G401 (cell line): Measurements from ENCODE around the gene PRKCE. TPM values are rescaled to one million over a fixed set of nuclear protein-coding genes. Genes with fewer than 3 reads are reported as not detected.

Source experiments
- DNase-seq: peaks from one replicate; pipeline ENCODE4 v3.0.0-alpha.2; 2015; ENCODE audit warnings: low spot score
- in situ Hi-C: cut with HindIII; loops from 2 replicates; pipeline ENCODE4 v1.10.0; 2016; ENCODE audit warnings: low sequenced_read_pairs, mixed read lengths
- total RNA-seq: library from RNA; depleted of rRNA; stranded (reverse); fragments of >200 nt; shearing (Covaris generic); gene quantifications from 2 replicates; pipeline ENCODE4 v1.2.3, GENCODE V29; 2014

Gene PRKCE
- total RNA-seq, 1 experiment from 2014 or later = 3.9 TPM

DNA sequence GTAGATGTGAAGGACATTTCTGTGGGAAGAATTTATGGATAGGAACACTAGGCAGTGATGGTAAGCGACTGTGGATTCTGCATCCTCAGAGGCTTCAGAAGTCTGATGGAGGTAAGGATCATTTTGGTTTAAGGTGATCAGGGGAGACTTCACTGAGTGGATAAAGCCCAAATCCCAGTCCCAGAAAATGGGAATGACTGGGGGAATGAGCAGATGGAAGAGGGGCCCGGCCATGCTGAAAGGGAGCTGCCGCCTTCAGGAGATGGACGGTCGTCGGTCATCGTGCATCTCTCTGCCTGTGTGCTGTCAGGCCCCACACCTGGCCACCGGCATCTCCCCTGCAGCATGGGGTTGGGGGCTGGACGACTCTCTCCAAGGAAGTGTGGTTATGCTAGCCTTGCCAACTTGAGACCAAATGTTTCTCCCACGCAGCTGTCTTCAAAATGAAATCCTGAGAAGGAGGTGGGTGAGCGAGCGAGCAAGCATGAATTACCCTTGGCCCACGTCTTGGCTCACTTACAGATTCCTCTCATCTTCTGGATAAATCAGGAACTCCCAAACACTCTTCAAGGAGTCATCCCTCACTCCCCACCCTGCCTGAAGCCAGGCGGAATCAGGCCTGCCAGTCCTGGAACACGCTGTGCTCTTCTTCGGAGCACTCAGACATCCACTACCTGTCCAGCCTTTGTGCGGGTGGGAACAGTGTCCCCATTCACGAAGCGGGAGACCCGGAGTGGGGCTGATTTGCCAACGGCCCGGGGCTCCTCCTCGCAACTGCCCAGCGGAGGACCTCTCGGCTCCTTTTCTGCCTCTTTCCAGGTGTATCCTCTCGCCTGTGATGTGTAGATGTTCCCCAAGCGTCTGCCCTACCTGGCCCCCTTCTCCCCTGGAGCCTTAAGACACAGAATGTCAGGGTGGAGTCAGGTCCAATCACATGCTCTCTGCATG, 85.6 kb downstream of the PRKCE start:
- in situ Hi-C loops = no loop called here
- DNase-seq = no peak

DNA sequence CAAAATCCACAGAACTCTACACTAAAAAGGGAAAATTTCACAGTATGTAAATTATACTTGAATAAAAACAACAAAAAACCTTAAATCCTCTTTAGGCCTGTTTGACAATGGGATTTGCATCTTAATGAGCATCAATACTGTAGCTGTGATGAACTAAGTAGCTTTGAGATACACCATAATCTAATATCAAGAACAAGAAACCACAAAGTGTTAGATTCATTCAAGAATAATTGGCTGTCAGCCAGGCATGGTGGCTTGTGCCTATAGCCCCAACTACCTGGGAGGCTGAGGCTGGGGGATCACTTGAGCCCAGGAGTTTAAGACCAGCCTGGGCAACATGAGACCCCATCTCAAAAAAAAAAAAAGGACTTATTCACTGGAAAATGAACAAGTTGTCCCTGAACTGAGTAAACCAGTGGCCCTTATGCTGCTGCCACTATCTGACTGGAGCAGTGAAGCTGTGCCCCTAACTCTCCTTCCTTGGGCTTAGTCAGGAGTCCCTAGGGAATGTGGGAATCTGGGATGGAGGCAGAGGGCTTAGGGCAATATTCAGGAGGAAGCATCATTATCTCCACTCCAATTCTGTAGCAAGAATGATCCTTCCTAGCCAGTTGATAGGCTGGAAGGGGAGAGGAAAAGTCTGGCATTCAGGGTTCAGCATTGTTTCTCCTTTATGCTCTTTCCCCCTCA, 88.5 kb downstream of the PRKCE start:
- in situ Hi-C loops = no loop called here
- DNase-seq = no peak

DNA sequence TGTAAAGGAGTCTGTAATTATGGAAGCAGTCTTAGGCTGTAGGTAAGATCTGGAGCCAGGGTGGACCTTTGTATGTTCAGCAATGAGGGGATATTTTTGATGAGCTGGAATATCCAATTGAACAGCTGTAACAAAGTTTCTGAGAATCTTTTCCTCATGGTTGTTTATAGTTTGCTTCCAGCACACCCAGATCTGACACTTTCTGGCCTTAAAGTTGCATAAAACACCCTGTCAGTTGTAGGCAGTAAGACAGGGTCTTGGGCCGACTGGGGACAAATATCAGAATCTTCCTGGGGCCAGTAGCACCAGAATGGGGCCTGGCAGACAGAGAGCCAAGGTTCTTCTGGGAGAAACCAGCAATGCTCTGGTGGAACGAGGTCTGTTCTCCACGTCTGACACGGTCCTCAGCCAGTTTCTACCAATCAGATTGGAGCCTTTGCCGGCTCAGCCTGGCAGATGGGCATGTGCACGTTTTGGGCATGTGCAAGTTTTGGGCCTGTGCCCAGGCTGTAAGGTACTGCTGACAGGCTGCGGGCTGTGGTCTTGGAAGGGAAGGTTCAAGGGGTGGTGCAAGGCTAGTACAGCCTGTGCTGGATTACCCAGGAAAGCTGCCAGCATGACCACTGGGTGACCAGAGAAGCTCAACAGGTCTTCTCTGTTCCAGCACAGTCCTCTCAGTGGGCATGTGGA, 89.8 kb downstream of the PRKCE start:
- in situ Hi-C loops = no loop called here
- peak; percentile 86 for DNase-seq

DNA sequence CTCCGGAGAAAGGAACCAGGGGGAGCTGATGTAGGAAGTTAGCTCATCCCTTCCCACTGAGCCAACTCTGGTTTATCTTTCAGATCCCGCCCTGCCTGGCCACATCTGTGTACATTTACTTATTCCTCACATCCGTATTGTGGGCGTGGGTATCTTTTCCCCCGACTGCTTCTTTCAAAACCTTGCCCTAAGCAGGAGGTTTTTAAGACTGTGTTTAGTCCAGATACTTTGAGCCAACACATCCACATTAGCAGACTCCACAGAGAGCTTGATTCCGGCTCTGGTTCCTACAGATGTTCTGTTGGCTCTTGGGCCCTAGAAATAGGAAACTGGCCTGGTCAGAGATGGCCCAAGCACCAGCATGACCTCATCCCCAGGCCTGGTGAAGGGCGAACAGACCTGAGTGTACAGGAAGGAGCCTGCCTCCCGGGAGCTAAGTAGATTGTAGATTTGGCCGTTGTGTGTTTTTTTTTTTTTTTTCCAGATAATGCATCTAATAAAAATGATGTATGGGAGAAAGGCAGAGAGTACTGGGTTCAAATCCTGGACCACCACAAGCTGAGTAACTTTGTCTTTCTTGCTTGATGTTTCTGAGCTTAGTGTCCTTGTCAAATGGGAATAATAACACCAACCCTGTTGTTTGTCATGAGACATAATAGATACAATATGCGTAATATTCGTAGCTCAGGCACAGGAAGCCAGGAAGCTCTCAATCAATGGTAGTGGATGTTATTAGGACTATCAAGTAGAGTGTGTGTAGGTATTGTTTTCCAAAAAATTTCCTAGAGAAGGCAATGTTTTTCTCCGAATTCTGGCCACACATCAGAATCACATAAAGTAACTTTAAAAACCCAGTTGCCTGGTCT, 92.3 kb downstream of the PRKCE start:
- DNase-seq = no peak
- in situ Hi-C loops = no loop called here

DNA sequence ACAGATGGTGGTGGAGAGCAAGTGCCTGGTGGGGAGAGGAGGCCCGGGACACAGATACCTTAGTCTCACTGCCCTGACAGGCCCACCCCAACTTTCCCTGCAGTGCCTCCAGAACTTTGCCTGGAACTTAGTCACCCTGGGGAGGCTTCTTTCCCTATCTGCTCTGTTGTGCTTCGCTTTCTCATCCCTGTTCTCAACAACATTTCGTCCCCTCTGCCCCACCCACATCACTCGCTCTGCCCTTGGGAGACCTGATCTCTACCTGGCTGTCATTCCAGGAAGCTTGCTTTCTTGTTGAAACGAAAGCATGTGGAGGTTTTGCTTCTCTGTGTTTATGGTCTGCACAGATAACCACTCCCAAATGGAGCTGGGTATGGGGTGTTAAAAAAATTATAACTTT, 93.8 kb downstream of the PRKCE start:
- in situ Hi-C loops = no loop called here
- DNase-seq = no peak

DNA sequence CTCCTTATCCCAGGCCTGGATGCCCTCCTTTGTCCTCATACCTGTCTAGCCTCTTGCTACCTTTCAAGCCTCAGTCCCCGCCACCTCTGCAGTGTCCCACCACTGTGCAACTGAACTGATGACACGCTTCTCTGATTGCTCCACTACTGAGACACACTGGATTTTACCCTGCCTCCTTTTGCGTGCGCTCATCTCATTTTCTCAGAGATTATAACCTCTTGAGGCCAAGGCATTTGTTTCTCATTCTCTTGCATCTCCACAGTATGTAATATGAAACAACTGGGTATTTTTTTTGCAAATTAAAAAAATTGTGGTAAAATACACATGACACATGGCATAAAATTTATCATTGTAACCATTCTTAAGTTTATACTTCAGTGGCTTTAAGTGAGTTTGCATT, 95.4 kb downstream of the PRKCE start:
- DNase-seq = no peak
- in situ Hi-C loops = no loop called here

DNA sequence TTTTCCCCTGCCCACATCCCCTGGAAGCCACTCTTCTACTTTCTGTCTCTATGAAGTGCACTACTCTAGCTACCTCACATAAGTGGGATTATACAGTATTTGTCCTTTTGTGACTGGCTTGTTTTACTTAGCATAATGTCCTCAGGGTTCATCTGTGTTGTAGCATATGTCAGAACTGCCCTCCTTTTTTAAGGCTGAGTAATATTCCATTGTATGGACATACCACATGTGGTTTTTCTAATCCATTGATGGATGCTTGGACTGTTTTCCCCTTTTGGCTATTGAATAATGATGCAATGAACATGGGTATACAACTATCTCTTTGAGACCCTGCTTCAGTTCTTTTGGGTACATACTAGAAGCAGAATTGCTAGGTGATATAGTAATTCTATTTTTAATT, 95.9 kb downstream of the PRKCE start:
- no peak for DNase-seq
- in situ Hi-C loops = no loop called here

DNA sequence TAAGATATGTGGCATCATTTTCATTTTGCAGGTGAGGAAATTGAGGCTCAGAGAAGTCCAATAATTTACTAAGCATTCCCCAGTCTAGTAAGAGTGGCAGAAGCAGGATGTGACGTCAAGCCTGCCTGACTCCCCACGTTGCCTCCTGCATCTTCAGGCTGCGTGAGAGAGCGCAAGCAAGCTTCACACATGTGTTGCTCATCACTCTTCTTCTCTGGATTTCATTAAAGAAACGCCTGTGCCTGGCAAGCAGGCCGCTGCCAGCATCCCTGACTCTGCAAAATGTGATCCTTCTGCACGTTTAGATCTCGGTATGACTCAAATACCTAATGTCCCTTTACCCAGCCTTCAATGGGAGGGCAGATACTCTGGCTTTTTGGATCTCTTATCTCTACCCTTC, 96.8 kb downstream of the PRKCE start:
- no peak for DNase-seq

DNA sequence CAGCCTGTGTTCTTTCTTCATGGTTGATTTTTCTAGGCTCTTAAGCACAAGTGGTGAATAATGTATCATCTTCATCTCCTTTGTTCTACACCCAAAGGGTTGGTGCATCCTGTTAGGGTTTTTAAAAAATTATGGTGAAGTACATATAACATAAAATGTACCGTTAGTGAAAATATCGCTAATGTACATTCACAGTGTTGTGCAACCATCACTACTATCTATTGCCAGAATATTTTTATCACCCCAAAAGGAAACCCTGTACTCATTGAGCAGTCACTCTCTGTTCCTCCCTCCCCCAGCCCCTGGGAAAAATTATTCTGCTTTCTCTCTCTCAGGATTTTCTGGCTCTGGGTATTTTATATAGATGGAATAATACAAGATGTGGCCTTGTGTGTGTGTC, 98.5 kb downstream of the PRKCE start:
- DNase-seq = no peak
- in situ Hi-C loops = no loop called here

More for the DNA sequence above, 96.8 kb downstream of the PRKCE start:
- in situ Hi-C loops = no loop called here

DNA sequence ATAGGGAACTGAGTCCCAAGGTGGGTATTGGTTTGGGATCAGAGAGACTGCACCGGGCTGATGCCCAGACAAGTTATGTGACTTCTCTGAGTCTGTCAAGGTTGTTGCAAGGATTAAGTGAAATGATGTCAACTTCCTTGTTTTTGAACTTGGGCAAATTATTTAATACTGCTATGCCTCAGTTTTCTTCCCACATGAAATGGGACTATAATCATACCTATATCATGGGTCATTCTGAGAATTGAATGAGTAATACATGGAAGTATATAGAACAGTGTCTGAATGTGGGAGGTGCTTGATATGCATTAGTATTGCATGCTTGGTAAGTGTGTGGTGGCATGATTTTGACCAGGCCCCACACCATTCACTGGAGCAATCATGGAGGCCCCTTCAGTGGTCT, 99.0 kb downstream of the PRKCE start:
- in situ Hi-C loops = no loop called here
- no peak for DNase-seq

DNA sequence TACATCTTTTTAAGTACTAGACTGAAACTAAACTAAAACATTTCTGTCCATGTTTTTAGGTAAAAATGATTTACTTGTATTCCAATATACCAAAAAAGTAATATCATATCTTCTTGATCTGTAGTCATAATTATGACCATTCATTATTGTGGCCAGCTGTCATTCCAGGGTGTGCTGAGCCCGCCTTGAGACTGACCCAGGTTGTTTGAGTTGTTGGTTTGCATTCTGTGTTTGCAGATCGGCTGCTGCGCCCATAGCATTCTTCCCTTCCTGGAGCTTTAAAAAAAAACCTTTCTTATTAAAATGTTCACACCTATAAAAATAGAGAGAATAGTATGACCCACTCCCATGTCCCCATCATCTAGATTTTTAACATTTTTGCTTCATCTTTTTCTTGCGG, 101.9 kb downstream of the PRKCE start:
- in situ Hi-C loops = no loop called here
- no peak for DNase-seq

DNA sequence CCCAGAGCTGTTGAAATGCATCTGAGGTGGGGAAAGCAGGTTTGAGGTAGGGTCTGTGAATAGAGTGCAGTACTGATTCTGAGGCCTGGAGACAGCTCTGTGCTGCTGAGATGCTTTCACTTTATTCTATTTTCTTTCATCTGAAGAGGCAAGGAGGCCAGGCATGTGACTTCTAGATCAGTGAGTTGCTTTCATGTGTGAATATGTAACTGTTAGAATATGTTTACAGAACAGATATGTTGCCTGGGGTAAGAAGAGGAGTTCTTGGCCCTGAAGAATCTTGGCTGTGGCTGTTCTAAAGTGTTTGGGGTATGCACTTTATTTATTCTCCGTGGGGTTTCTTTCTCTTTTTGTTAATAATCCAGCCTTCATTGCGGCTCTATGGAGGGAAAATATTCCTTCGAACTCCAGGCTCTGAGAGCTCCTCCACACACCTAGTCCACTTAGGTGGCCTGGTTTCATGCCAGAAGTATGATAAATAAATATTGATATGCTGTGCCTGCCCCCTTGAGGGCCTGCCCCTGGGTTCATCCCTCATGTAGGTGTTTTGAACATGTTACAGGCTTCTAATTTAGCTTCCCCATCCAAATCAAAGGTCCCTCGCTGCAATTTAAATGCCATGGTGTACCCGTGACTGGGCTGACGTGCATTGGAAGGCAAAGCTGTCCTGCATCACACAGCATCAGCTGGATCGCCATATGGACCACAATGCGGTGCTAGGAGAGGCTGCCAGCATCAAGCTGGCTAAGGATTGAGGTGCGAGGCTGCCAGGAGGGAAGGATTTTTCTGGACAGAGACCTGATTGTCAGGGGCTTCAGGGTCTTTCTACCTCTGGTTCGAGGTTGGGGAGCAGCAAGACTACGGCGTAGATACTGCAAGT, 102.9 kb downstream of the PRKCE start:
- in situ Hi-C loops = no loop called here
- DNase-seq = peak; percentile 89

DNA sequence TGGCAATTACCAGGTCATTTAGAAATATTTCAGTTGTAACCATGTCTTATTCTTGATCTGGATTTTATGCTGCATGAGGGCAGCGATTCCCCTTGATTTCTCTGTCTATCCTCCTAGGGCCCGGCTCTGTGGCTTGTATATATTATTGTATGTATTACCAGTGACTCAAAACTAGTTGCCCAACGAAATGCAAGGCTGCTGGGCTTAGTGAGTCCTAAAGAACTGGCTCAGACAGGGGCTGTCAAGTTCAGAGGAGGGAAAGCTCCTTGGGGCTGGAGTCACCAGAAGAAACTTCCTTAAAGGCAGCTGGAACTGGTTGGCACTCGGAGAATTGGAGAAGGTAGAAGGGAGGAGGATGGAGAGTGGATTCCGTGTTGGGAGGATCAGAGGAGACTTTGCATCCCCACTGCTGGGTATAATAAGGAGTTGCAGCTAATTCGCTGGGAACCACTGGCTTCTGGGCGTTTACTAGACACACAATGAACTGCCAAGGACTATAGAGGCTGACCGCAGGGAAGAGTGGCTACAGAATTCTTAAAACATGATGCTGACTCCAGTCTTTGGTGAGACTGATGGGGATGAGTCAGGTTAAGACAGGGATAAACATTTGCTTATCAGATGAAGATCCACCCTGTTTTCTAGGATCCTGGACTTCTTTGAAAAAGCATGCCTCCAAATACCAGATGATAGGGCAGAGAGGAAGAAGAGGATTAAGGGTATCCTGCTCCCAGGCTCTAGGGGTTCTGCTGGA, 104.3 kb downstream of the PRKCE start:
- in situ Hi-C loops = no loop called here
- DNase-seq = no peak

DNA sequence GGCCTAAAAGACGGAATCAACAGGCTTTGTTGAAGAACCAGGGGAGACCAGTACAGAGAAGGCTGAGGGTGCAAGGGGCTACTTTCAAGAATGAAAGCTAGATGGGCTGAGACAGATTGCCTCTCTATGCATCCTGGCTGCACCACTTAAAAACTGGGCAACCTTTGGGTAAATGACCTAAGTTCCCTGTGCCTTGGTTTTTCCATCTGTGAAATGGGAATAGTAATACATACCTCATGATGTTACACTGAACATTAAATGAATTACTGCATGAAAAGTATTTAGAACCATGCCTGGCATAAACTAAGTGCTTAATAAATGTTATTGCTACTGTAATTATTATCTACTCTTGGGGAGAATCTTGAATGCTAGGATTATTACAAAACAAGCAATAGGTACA, 106.5 kb downstream of the PRKCE start:
- in situ Hi-C loops = no loop called here
- DNase-seq = no peak

DNA sequence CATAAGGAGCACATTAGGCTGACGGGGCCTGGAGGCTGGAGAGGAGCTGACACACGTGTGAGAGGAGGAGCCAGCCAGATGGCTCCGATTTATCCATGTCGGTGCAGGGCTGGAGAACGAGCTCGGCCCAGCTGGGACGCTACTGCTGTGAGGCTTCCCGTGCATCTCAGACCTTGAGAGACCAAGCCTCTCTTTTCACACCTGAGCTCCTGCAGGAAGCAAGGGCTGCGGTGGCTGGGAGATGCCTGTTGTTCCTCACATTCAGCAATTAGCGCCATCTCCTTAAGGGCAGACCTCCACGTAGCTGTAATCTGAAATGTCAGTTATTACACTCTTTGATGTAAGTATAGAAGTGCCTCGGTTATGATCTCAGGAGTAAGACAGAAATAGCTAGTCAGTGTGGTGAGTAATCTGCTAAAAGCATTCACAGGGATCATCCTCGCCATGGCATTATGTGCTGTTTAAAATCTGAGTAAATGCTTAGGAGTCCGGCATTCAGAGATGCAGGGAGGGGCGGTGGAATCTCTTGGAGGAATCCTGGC, 107.9 kb downstream of the PRKCE start:
- in situ Hi-C loops = no loop called here

DNA sequence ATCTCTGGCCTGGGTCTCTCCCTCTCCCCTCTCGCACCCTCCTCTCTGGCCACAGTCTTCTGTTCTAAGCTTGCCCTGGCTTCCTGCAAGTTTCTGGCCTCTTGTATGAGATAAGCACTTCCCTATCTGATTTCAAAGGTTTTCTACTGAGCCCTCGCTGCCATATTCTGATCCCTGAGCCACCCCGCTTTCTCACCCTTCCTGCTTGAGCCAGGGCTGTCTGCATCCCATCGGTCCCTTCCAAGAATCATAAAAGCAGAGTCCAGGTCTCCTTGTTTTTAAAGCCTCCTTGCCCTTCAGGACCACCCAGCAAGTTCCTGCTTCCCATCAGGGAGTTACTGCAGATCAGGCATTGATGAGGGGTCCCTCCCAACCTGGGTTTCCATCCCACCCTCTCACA, 110.2 kb downstream of the PRKCE start:
- DNase-seq = no peak
- in situ Hi-C loops = no loop called here

More for the DNA sequence above, 107.9 kb downstream of the PRKCE start:
- DNase-seq = peak; percentile 90

DNA sequence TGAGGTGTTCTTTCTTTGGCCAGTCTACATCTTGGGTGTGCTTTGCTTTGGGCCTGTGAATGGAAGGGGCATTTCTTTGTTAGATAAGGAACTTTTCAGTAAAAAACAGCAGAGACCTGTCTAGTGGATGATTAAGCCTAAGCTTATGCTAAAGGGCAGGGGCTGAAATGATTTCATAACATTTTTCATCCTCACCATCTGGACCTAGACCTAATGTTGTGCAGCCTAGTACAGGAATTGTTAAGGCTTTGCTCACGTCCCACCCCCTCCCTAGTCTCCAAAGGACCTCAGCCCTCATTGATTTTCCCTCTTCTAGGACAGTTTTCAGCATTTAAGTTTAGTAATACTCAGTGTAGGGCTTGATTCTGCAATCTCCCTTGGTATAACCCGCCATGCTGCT, 111.8 kb downstream of the PRKCE start:
- in situ Hi-C loops = no loop called here
- no peak for DNase-seq
